Ascending aorta (tissue), 2 donors: ENCODE results near the gene CACNA1H. TPM values are rescaled to one million over a fixed set of nuclear protein-coding genes. Genes with fewer than 3 reads are reported as not detected.

Source experiments
- DNase-seq, 2 donors: peaks; one replicate each; pipeline ENCODE4 v3.0.0-alpha.2; 2019; ENCODE audit warnings: low spot score in 2 of 2
- H3K27ac ChIP-seq, 2 donors: fragments of 200-600 bp; sonication (generic); one replicate each; pipeline ENCODE4 v1.5.1; 2016 to 2017; ENCODE audit warnings: mild to moderate bottlenecking in 1 of 2
- H3K27me3 ChIP-seq: fragments of 200-600 bp; sonication (generic); one replicate; pipeline ENCODE4 v1.5.1; 2017
- H3K36me3 ChIP-seq, 2 donors: fragments of 200-600 bp; sonication (generic); one replicate each; pipeline ENCODE4 v1.5.1; 2016
- H3K4me1 ChIP-seq, 2 donors: fragments of 200-600 bp; sonication (generic); one replicate each; pipeline ENCODE4 v1.5.1; 2016 to 2017; ENCODE audit warnings: mild to moderate bottlenecking in 1 of 2
- H3K4me3 ChIP-seq, 2 donors: fragments of 200-600 bp; sonication (generic); one replicate each; pipeline ENCODE4 v1.5.1; 2016 to 2017; ENCODE audit warnings: mild to moderate bottlenecking in 1 of 2
- H3K9me3 ChIP-seq, 2 donors: fragments of 200-600 bp; sonication (generic); one replicate each; pipeline ENCODE4 v1.5.1; 2016
- intact Hi-C: fragments of 100-400 bp; cut with DNase I; formaldehyde crosslinking; loops from one replicate; pipeline ENCODE4 v1.15.1; 2023
- total RNA-seq: library from RNA; depleted of rRNA; stranded (reverse); fragments of >200 nt; gene quantifications from one replicate; pipeline ENCODE4 v1.1.0, GENCODE V29; 2016
- TF ChIP-seq, protein P1 (sequence below), 3 experiments: fragments of 200-600 bp in 2 of 3; fragments of 450-650 bp in 1 of 3; sonication (generic) in 2 of 3; IDR thresholded peaks; one replicate each; pipeline ENCODE4 v1.5.1; 2016 to 2019; ENCODE audit warnings: antibody characterized with exemption in 3 of 3, mild to moderate bottlenecking in 1 of 3, moderate library complexity in 1 of 3

Gene CACNA1H
- total RNA-seq, 1 donor from 2014 or later, result 57.5 TPM

- H3K27me3 ChIP-seq, result no peaks in the 10 kb centered on the region
- intact Hi-C loops, result loop anchor here (1.0 to 5.0 kb wide), 2 partner anchors 84 to 208 kb away; partner anchors contain the start of genes C1QTNF8 and LMF1
- peak overlapping the region in 1 of 2 donors; percentile 35 for H3K4me3 ChIP-seq
- H3K36me3 ChIP-seq, result no peaks in the 10 kb centered on the region
- H3K9me3 ChIP-seq, result no peaks in the 10 kb centered on the region
- peaks cover 19 to 32% of the 10 kb centered on the region in 2 donors for H3K4me1 ChIP-seq
- TF ChIP-seq, protein P1, sequence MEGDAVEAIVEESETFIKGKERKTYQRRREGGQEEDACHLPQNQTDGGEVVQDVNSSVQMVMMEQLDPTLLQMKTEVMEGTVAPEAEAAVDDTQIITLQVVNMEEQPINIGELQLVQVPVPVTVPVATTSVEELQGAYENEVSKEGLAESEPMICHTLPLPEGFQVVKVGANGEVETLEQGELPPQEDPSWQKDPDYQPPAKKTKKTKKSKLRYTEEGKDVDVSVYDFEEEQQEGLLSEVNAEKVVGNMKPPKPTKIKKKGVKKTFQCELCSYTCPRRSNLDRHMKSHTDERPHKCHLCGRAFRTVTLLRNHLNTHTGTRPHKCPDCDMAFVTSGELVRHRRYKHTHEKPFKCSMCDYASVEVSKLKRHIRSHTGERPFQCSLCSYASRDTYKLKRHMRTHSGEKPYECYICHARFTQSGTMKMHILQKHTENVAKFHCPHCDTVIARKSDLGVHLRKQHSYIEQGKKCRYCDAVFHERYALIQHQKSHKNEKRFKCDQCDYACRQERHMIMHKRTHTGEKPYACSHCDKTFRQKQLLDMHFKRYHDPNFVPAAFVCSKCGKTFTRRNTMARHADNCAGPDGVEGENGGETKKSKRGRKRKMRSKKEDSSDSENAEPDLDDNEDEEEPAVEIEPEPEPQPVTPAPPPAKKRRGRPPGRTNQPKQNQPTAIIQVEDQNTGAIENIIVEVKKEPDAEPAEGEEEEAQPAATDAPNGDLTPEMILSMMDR (IDR thresholded peaks at IDR 0.05), result no peak
- DNase-seq, result peak; percentile 53 to 86
- peak overlapping the region; percentile 83 to 91 for H3K27ac ChIP-seq
These were observed 27.9 kb downstream of the CACNA1H start for GRCh38 chr16:1180549-1181403.

GRCh38 chr16:1181404-1182315, 28.8 kb downstream of the CACNA1H start:
- TF ChIP-seq, protein P1 (IDR thresholded peaks at IDR 0.05), result no peak
- H3K27ac ChIP-seq, result peak overlapping the region; percentile 83 to 91
- no peaks in the 10 kb centered on the region for H3K9me3 ChIP-seq
- no peak for DNase-seq
- peak overlapping the region; percentile 6 to 35 for H3K4me3 ChIP-seq
- no peaks in the 10 kb centered on the region for H3K36me3 ChIP-seq
- intact Hi-C loops, result loop anchor here (1.0 to 5.0 kb wide), 3 partner anchors 23 to 209 kb away; partner anchors contain the start of genes C1QTNF8 and LMF1
- no peaks in the 10 kb centered on the region for H3K27me3 ChIP-seq
- H3K4me1 ChIP-seq, result peaks cover 19 to 32% of the 10 kb centered on the region in 2 donors

- TF ChIP-seq, protein P1 (IDR thresholded peaks at IDR 0.05), result no peak
- no peaks in the 10 kb centered on the region for H3K27me3 ChIP-seq
- no peaks in the 10 kb centered on the region for H3K9me3 ChIP-seq
- peak; percentile 70 to 92 for DNase-seq
- peak overlapping the region; percentile 6 to 35 for H3K4me3 ChIP-seq
- intact Hi-C loops, result loop anchor here (2.0 to 5.0 kb wide), 2 partner anchors 23 to 210 kb away; partner anchors contain the start of gene LMF1
- H3K27ac ChIP-seq, result peak overlapping the region; percentile 83 to 91
- H3K4me1 ChIP-seq, result peaks cover 19 to 32% of the 10 kb centered on the region in 2 donors
- no peaks in the 10 kb centered on the region for H3K36me3 ChIP-seq
These were observed 29.4 kb downstream of the CACNA1H start for GRCh38 chr16:1182316-1182671.

- DNase-seq, result no peak
- no peaks in the 10 kb centered on the region for H3K9me3 ChIP-seq
- TF ChIP-seq, protein P1 (IDR thresholded peaks at IDR 0.05), result no peak
- H3K36me3 ChIP-seq, result no peaks in the 10 kb centered on the region
- peaks cover 19 to 32% of the 10 kb centered on the region in 2 donors for H3K4me1 ChIP-seq
- intact Hi-C loops, result loop anchor here (2.0 to 5.0 kb wide), 2 partner anchors 24 to 211 kb away; partner anchors contain the start of gene LMF1
- H3K27me3 ChIP-seq, result no peaks in the 10 kb centered on the region
- H3K4me3 ChIP-seq, result peak overlapping the region in 1 of 2 donors; percentile 35
- peak overlapping the region; percentile 68 to 91 for H3K27ac ChIP-seq
These were observed 30.3 kb downstream of the CACNA1H start for GRCh38 chr16:1182950-1183907.
